ENCODE data around the gene CD36. TPM values are rescaled to one million over a fixed set of nuclear protein-coding genes. Genes with fewer than 3 reads are reported as not detected.

CD36 gene
- total RNA-seq, 4 donors from 2014 or later: 5.4 to 186 (median 12.1) TPM

DNA sequence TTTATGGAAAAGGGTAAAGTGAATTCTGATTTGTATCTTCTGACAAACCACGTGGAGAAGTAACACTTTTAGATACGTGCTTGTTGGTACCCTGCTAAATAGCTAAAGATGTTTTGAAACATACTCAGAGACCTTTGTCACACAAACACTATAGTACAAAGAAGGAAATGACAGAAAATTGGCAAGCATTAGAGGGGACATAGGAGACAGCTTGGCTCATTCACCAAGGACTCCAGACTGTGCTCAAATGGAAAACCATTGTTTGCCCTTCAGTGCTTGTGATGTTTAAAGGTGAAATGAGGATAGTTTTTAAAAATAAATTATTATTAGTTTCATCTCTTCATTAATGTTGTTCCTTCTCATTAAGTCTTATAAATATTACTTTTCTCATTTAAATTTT lies 34.0 kb upstream of the CD36 start:
- no peak for DNase-seq
- Histone ChIP-seq H3K4me1 (no peaks in the 10 kb centered on the region), H3K27ac (no peak overlapping the region), H3K9me3 (no peaks in the 10 kb centered on the region), H3K27me3 (no peaks in the 10 kb centered on the region), H3K4me3 (no peak overlapping the region), H3K36me3 (no peaks in the 10 kb centered on the region)
- TF ChIP-seq, protein P1, sequence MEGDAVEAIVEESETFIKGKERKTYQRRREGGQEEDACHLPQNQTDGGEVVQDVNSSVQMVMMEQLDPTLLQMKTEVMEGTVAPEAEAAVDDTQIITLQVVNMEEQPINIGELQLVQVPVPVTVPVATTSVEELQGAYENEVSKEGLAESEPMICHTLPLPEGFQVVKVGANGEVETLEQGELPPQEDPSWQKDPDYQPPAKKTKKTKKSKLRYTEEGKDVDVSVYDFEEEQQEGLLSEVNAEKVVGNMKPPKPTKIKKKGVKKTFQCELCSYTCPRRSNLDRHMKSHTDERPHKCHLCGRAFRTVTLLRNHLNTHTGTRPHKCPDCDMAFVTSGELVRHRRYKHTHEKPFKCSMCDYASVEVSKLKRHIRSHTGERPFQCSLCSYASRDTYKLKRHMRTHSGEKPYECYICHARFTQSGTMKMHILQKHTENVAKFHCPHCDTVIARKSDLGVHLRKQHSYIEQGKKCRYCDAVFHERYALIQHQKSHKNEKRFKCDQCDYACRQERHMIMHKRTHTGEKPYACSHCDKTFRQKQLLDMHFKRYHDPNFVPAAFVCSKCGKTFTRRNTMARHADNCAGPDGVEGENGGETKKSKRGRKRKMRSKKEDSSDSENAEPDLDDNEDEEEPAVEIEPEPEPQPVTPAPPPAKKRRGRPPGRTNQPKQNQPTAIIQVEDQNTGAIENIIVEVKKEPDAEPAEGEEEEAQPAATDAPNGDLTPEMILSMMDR (IDR thresholded peaks at IDR 0.05): no peak
- TF ChIP-seq POLR2A (IDR thresholded peaks at IDR 0.05): no peak
- intact Hi-C loops (cut with DNase I; ENCODE audit: low total_unique reads): no loop called here

GRCh38 chr7:80607136-80607535 lies 31.3 kb upstream of the CD36 start:
- Histone ChIP-seq H3K27ac (no peak overlapping the region), H3K4me1 (no peaks in the 10 kb centered on the region), H3K9me3 (no peaks in the 10 kb centered on the region), H3K4me3 (no peak overlapping the region), H3K36me3 (no peaks in the 10 kb centered on the region), H3K27me3 (no peaks in the 10 kb centered on the region)
- no peak for TF ChIP-seq POLR2A (IDR thresholded peaks at IDR 0.05)
- TF ChIP-seq, protein P1 (IDR thresholded peaks at IDR 0.05): no peak
- no peak for DNase-seq
- intact Hi-C loops (cut with DNase I; ENCODE audit: low total_unique reads): no loop called here

- no peaks in the 10 kb centered on the region for H3K9me3 ChIP-seq
- H3K4me3 ChIP-seq: no peak overlapping the region
- DNase-seq: no peak
- no peak overlapping the region for H3K27ac ChIP-seq
- intact Hi-C loops (cut with DNase I; ENCODE audit: low total_unique reads): no loop called here
- no peaks in the 10 kb centered on the region for H3K4me1 ChIP-seq
- H3K36me3 ChIP-seq: no peaks in the 10 kb centered on the region
- TF ChIP-seq, protein P1 (IDR thresholded peaks at IDR 0.05): no peak
- no peak for TF ChIP-seq POLR2A (IDR thresholded peaks at IDR 0.05)
- no peaks in the 10 kb centered on the region for H3K27me3 ChIP-seq
Measured at GRCh38 chr7:80608336-80608735, 30.1 kb upstream of the CD36 start.

GRCh38 chr7:80609751-80610150 lies 28.7 kb upstream of the CD36 start:
- no peaks in the 10 kb centered on the region for H3K27me3 ChIP-seq
- H3K9me3 ChIP-seq: no peaks in the 10 kb centered on the region
- no peak overlapping the region for H3K4me3 ChIP-seq
- DNase-seq: no peak
- intact Hi-C loops (cut with DNase I; ENCODE audit: low total_unique reads): no loop called here
- no peaks in the 10 kb centered on the region for H3K4me1 ChIP-seq
- TF ChIP-seq, protein P1 (IDR thresholded peaks at IDR 0.05): no peak
- TF ChIP-seq POLR2A (IDR thresholded peaks at IDR 0.05): no peak
- no peaks in the 10 kb centered on the region for H3K36me3 ChIP-seq
- no peak overlapping the region for H3K27ac ChIP-seq

DNA sequence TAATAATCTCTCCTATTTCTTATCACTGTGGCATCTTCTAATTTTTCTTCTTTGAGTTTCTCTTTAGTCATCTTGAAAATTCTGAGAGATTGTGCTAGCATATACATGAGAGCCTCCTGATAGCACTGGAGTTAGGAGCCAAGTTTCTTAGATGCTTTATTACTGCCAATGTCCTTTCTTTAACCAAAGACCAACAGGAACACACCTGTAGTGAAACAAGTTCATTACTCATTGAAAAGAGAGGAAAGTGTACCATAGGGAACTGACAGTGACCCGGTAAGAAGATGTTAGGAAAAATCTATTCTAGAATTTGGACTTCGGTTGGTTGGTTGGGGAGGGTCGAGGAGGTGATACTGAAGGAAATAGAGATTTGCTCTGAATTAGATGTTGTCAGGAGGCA lies 27.1 kb upstream of the CD36 start:
- no peaks in the 10 kb centered on the region for H3K9me3 ChIP-seq
- H3K36me3 ChIP-seq: no peaks in the 10 kb centered on the region
- H3K27me3 ChIP-seq: no peaks in the 10 kb centered on the region
- no peak for TF ChIP-seq POLR2A (IDR thresholded peaks at IDR 0.05)
- TF ChIP-seq, protein P1 (IDR thresholded peaks at IDR 0.05): no peak
- H3K4me3 ChIP-seq: no peak overlapping the region
- intact Hi-C loops (cut with DNase I; ENCODE audit: low total_unique reads): no loop called here
- H3K27ac ChIP-seq: no peak overlapping the region
- no peaks in the 10 kb centered on the region for H3K4me1 ChIP-seq
- DNase-seq: no peak

Data from uterus (tissue), 4 donors.